Loucy (cell line): ENCODE measurements around the gene NECTIN1.

ENCODE experiments used
- EZH2phosphoT487 ChIP-seq: fragments of 200-600 bp; IDR thresholded peaks from 2 replicates; pipeline ENCODE4 v1.6.1; 2018; ENCODE audit warnings: antibody characterized with exemption, mild to moderate bottlenecking, moderate library complexity, borderline replicate concordance
- TF ChIP-seq, protein P1 (sequence below): fragments of 200-600 bp; sonication (generic); conservative IDR thresholded peaks from 2 replicates; pipeline ENCODE4 v1.5.1; 2014; ENCODE audit warnings: mild to moderate bottlenecking, antibody characterized with exemption, low read length

DNA sequence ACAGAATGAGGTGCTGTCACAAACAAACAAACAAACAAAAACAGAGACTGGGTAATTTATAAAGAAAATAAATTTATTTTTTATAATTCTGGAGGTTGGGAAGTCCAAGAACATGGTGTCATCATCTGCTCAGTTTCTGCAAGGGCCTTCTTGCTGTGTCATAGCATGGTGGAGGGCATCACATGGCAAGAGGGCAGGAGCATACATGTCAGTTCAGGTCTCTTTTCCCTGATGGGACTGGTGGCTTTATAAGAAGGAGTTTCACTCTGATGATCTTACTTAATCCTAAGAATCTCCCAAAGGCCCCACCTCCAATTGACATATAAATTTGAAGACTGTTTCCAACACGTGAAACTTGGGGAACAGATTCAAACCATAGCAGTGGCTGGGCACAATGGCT is 135.7 kb downstream of the NECTIN1 start:
- TF ChIP-seq, protein P1, sequence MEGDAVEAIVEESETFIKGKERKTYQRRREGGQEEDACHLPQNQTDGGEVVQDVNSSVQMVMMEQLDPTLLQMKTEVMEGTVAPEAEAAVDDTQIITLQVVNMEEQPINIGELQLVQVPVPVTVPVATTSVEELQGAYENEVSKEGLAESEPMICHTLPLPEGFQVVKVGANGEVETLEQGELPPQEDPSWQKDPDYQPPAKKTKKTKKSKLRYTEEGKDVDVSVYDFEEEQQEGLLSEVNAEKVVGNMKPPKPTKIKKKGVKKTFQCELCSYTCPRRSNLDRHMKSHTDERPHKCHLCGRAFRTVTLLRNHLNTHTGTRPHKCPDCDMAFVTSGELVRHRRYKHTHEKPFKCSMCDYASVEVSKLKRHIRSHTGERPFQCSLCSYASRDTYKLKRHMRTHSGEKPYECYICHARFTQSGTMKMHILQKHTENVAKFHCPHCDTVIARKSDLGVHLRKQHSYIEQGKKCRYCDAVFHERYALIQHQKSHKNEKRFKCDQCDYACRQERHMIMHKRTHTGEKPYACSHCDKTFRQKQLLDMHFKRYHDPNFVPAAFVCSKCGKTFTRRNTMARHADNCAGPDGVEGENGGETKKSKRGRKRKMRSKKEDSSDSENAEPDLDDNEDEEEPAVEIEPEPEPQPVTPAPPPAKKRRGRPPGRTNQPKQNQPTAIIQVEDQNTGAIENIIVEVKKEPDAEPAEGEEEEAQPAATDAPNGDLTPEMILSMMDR = no peak
- no peak for TF ChIP-seq EZH2phosphoT487
